Karpas-422 (cell line): ENCODE measurements around the gene DNAJB12. TPM values are rescaled to one million over a fixed set of nuclear protein-coding genes. Genes with fewer than 3 reads are reported as not detected.
A peak's percentile ranks its signal among the peaks of the same experiment; 100 is the strongest.
"Not testable (repeated sequence)": the region's sequence is repeated elsewhere in the genome, so short reads cannot be mapped to it uniquely, and the experiment has no call there.

Source experiments
- DNase-seq: peaks from one replicate; pipeline ENCODE4 v3.0.0-alpha.2; 2015
- H2AFZ ChIP-seq: fragments of 200-600 bp; sonication (generic); 2 replicates; pipeline ENCODE4 v1.6.1; 2014; ENCODE audit warnings: antibody characterized with exemption, low read length, mixed read lengths
- H3K27ac ChIP-seq: fragments of 200-600 bp; sonication (generic); 2 replicates; pipeline ENCODE4 v1.5.1; 2014; ENCODE audit warnings: mild to moderate bottlenecking, low read length, moderate library complexity
- H3K27me3 ChIP-seq: fragments of 200-600 bp; sonication (generic); 2 replicates; pipeline ENCODE4 v1.6.1; 2014; ENCODE audit warnings: low read length, mixed read lengths
- H3K36me3 ChIP-seq: fragments of 200-600 bp; sonication (generic); 2 replicates; pipeline ENCODE4 v1.6.1; 2014; ENCODE audit warnings: low read length, mixed read lengths; ENCODE audit not compliant: insufficient read depth
- H3K4me1 ChIP-seq: fragments of 200-600 bp; sonication (generic); 2 replicates; pipeline ENCODE4 v1.6.1; 2014; ENCODE audit warnings: mild to moderate bottlenecking, low read length, mixed read lengths
- H3K4me2 ChIP-seq: fragments of 200-600 bp; sonication (generic); 2 replicates; pipeline ENCODE4 v1.6.1; 2014; ENCODE audit warnings: low read length, low read depth, mild to moderate bottlenecking; ENCODE audit not compliant: poor library complexity, severe bottlenecking
- H3K4me3 ChIP-seq: fragments of 200-600 bp; sonication (generic); 2 replicates; pipeline ENCODE4 v1.5.1; 2014; ENCODE audit warnings: mild to moderate bottlenecking, antibody characterized with exemption, low read length, mixed read lengths
- H3K79me2 ChIP-seq: fragments of 200-600 bp; sonication (generic); 2 replicates; pipeline ENCODE4 v1.6.1; 2014; ENCODE audit warnings: mild to moderate bottlenecking, low read length, mixed read lengths
- H3K9ac ChIP-seq: fragments of 200-600 bp; sonication (generic); 2 replicates; pipeline ENCODE4 v1.6.0; 2014; ENCODE audit warnings: low read length
- H3K9me2 ChIP-seq: fragments of 200-600 bp; sonication (generic), shearing (Covaris generic); replicated peaks from 2 replicates; pipeline ENCODE4 v1.6.0; 2014; ENCODE audit warnings: mild to moderate bottlenecking, low read length, moderate library complexity; ENCODE audit not compliant: insufficient read depth
- H3K9me3 ChIP-seq: fragments of 300-700, 200-600 bp; sonication (generic); 2 replicates; pipeline ENCODE4 v1.6.1; 2014; ENCODE audit warnings: low read length, mixed read lengths
- H4K20me1 ChIP-seq: fragments of 200-600 bp; sonication (generic); 2 replicates; pipeline ENCODE4 v1.6.1; 2014; ENCODE audit warnings: mild to moderate bottlenecking, antibody characterized with exemption, low read length, low read depth; ENCODE audit not compliant: insufficient read depth
- total RNA-seq: library from RNA; depleted of rRNA; stranded (reverse); fragments of >200 nt; shearing (Covaris generic); gene quantifications from 2 replicates; pipeline ENCODE4 v1.2.3, GENCODE V29; 2014; ENCODE audit warnings: low replicate concordance

Gene DNAJB12
- total RNA-seq, 1 experiment from 2014 or later = 36.1 TPM

DNA sequence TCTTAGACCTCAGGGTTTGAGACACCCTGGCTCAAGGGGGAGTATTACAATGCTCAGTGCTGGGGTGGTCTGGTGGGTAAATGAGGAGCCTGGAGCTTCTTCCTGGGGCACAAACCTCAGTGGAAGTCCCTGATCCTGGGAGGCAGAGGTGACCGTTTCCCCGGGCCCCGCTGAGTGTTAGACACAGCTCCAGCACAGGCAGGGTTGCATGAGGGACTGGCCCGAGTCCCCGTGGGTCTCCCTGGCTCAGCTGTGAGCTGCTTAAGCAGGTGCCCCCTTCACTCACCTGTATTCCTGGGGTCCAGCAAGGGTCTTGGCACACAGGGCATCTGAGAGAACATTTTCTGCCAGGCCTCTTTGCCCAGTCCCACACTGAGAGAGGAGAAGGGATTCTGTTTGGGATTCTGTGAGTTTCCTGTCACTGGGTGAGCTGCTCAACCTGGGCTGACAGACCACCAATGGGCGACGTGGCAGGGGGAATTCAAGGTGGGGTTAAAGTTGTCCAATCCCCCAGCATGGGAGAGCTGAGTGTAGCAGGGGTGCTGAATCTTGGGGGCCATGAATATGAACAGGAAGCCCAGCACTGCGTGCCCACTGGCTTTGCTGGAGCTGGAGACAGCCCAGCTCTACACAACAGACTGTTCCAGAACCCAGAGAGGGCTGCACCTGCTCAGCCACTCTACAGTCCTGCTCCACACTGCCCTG, 51.1 kb downstream of the DNAJB12 start:
- H3K4me1 ChIP-seq = peaks cover 7% of the 10 kb centered on the region; the same call in 1 of the 2 replicates
- no peak overlapping the region for H2AFZ ChIP-seq
- no peaks in the 10 kb centered on the region for H3K27me3 ChIP-seq
- H3K4me2 ChIP-seq = no peak overlapping the region
- H3K27ac ChIP-seq = no peak overlapping the region
- no peak for DNase-seq
- H4K20me1 ChIP-seq = no peaks in the 10 kb centered on the region
- no peak overlapping the region for H3K4me3 ChIP-seq
- H3K9me3 ChIP-seq = no peaks in the 10 kb centered on the region
- H3K9me2 ChIP-seq = no peaks in the 10 kb centered on the region
- no peak overlapping the region for H3K9ac ChIP-seq
- no peaks in the 10 kb centered on the region for H3K36me3 ChIP-seq
- no peaks in the 10 kb centered on the region for H3K79me2 ChIP-seq

DNA sequence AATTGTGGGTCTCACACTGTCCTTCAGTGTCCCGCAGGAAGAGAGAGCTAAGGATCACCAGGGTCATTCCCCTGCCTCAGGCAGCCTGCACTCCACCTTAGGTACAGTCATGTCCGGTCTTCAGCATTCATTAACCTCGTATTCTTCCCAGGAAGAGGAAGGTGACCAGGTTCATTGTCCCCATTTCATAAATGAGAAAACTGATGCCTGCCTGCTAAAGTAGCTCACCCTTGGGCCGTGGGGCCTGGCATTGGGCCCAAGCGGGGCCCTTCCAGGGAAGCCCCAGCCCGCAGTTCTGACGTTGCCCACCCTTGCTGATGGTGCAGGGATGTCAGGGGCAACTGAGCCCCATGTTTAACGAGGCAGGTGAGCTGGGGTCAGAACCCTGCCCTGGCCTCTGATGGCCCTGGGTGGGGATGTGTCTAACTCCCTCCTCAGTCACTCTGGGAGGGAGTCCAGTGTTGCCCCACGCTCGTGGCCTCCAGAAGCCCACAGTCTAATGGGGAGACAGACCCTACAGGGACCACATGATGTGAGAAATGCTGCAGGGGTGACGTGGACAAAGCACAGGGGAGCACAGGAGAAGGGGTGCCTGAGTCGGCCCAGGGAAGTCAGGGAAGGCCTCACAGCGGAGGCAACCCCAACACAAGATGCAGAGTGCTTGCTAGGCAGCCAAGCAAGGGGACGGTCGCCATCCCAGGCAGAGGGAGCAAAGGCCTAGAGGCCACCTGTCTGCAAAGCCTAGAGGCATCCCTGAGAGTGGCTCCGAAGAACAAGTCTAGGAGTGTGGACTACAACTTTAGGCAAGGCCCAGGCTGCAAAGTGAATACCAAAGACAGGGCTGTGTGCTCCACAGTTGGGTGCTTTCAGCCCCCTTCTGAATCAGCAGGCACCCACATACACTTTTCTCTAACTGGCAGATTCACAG, 55.9 kb downstream of the DNAJB12 start:
- Histone ChIP-seq H3K4me1 (peaks cover 29% of the 10 kb centered on the region), H2AFZ (peak overlapping the region; percentile 57; the same call in 1 of the 2 replicates)
- no peak for DNase-seq

DNA sequence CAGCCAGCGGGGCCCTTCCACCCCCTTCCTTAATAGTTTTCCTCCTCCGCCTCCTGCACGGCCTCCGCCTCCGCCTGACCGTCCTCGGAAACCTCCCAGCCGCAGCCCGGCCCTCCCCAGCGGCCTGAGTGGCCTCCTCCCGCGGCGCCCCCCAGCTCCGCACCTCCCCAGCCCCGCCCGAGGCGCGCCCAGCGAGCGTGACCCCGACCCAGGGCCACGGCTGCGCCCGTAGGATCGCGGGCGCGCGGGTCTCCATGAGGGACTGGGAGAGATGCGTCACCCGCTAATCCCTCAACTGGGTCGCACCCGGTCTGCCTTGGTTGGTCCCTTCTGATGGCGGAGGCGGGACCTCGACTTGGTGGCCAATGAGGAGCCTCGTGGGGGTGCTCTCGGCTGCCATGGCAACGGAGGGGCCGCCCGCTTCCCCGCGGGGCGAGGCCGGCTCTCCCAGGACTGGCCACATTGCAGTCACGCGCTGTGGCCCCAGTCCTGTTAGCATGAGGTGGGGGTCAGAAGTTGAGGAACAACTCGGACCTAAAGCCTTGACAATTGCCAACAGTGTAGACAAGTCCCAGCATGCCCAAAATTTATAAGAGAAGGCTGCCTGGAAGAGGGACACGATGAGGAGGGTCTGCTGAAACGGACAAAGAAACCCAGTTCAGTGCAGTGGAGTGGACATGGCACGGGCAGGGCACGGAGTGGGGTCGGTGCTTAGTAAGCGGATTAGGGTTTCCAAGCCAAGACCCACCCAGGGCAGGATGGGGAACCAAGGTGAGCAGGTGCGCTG, 56.7 kb downstream of the DNAJB12 start:
- H3K4me2 ChIP-seq = peak overlapping the region; percentile 79
- peak overlapping the region; percentile 90 for H3K27ac ChIP-seq
- H4K20me1 ChIP-seq = no peaks in the 10 kb centered on the region
- no peaks in the 10 kb centered on the region for H3K36me3 ChIP-seq
- peak overlapping the region; percentile 75 for H3K4me3 ChIP-seq
- DNase-seq = peak; percentile 98
- no peaks in the 10 kb centered on the region for H3K27me3 ChIP-seq
- peak overlapping the region; percentile 57; the same call in 1 of the 2 replicates for H2AFZ ChIP-seq
- H3K9ac ChIP-seq = peak overlapping the region; percentile 76
- peaks cover 29% of the 10 kb centered on the region for H3K4me1 ChIP-seq
- no peaks in the 10 kb centered on the region for H3K9me3 ChIP-seq
- H3K79me2 ChIP-seq = no peaks in the 10 kb centered on the region
- no peaks in the 10 kb centered on the region for H3K9me2 ChIP-seq

More for the DNA sequence above, 55.9 kb downstream of the DNAJB12 start:
- no peaks in the 10 kb centered on the region for H3K9me3 ChIP-seq
- H3K79me2 ChIP-seq = no peaks in the 10 kb centered on the region
- peak overlapping the region; percentile 79 for H3K4me2 ChIP-seq
- no peaks in the 10 kb centered on the region for H4K20me1 ChIP-seq
- no peaks in the 10 kb centered on the region for H3K36me3 ChIP-seq
- H3K9me2 ChIP-seq = no peaks in the 10 kb centered on the region
- no peak overlapping the region for H3K27ac ChIP-seq
- H3K4me3 ChIP-seq = peak overlapping the region; percentile 75; the same call in 1 of the 2 replicates
- peak overlapping the region; percentile 76; the same call in 1 of the 2 replicates for H3K9ac ChIP-seq
- no peaks in the 10 kb centered on the region for H3K27me3 ChIP-seq

DNA sequence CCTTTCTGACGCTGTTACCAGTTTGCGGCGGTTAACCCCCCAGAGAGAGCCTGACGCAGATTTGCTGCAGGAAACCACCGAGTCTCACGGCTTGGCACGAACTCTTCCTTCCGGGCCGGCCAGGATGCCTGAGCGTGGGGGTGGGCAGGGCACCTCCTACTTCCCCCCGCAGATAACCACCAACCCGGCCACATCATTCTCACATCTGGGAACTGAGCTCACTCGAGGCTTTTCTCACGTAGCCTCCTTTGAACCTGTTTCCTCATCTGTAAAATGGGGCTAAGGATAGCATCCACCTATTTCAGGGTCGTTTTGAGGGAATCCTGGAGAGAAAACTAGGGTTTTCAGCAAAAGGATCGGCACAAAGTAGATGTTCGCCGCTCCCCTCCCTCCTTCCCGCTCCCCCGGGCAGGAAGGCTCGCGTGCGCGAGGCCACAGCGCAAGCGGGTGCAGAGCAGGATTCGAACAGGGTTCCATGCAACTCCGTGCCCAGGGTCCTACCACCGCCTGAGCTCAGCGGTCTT, 57.4 kb downstream of the DNAJB12 start:
- Histone ChIP-seq H3K79me2 (no peaks in the 10 kb centered on the region), H3K9ac (peak overlapping the region; percentile 76), H3K36me3 (no peaks in the 10 kb centered on the region), H3K4me3 (peak overlapping the region; percentile 75), H3K9me3 (no peaks in the 10 kb centered on the region), H4K20me1 (no peaks in the 10 kb centered on the region), H3K4me2 (peak overlapping the region; percentile 79), H3K4me1 (peaks cover 29% of the 10 kb centered on the region), H2AFZ (no peak overlapping the region; the same call in 1 of the 2 replicates), H3K27ac (peak overlapping the region; percentile 90), H3K9me2 (no peaks in the 10 kb centered on the region), H3K27me3 (no peaks in the 10 kb centered on the region)
- DNase-seq = peak; percentile 96

DNA sequence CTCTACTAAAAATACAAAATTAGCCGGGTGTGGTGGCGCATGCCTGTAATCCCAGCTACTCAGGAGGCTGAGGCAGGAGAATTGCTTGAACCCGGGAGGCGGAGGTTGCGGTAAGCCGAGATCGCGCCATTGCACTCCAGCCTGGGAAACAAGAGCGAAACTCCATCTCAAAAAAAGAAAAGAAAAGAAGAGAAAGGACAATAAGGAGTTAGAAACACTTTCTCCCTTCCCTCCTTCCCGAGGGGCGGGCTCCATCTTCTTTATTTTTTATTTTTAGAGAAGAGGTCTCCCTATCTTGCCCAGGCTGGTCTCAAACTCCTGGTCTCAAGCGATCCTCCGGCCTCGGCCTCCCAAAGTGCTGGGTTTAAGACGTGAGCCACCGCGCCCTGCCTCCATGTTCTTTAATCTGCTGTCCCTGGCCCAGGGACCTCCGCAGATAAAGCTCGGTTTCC, 57.9 kb downstream of the DNAJB12 start:
- not testable (repeated sequence) for H4K20me1 ChIP-seq, H3K36me3 ChIP-seq, H3K79me2 ChIP-seq, DNase-seq, H2AFZ ChIP-seq, H3K27me3 ChIP-seq, H3K9me2 ChIP-seq, H3K9me3 ChIP-seq
- Histone ChIP-seq H3K4me1 (peaks cover 29% of the 10 kb centered on the region), H3K4me3 (peak overlapping the region; percentile 75), H3K27ac (peak overlapping the region; percentile 90), H3K4me2 (peak overlapping the region; percentile 79), H3K9ac (peak overlapping the region; percentile 76)

DNA sequence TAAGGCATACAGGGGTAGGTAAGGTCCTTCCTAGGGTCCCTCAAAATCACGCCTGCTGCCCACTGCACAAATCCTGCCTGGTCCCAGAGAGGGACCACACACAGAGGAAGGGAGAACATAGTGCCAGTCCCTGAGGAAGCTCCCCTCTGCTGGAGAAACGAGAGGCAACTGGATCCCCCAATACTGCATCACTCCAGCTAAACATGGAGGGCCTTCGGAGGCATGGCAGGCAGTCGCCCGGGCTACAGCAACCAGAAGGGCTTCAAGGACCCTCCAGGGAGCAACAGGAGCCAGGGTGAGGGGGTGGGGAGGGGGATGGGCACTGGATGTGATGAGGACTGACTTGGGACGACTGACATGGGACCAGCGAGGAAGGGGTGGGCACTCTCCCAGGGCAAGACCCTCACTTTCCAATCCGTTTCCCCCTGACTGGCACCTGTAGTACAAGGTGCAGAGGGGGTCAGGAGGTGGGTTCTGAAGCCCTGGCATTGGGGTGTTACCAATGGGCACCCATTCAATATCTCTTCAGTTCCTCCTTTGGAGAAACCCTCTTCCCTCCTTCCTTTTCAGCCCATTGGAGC, 59.3 kb downstream of the DNAJB12 start:
- no peaks in the 10 kb centered on the region for H3K36me3 ChIP-seq
- no peak overlapping the region for H3K27ac ChIP-seq
- H3K79me2 ChIP-seq = no peaks in the 10 kb centered on the region
- no peak overlapping the region for H2AFZ ChIP-seq
- no peak overlapping the region for H3K4me3 ChIP-seq
- H4K20me1 ChIP-seq = no peaks in the 10 kb centered on the region
- no peak for DNase-seq
- H3K27me3 ChIP-seq = no peaks in the 10 kb centered on the region
- no peak overlapping the region for H3K4me2 ChIP-seq
- H3K9ac ChIP-seq = no peak overlapping the region
- H3K9me3 ChIP-seq = no peaks in the 10 kb centered on the region
- no peaks in the 10 kb centered on the region for H3K9me2 ChIP-seq
- peaks cover 29% of the 10 kb centered on the region for H3K4me1 ChIP-seq

DNA sequence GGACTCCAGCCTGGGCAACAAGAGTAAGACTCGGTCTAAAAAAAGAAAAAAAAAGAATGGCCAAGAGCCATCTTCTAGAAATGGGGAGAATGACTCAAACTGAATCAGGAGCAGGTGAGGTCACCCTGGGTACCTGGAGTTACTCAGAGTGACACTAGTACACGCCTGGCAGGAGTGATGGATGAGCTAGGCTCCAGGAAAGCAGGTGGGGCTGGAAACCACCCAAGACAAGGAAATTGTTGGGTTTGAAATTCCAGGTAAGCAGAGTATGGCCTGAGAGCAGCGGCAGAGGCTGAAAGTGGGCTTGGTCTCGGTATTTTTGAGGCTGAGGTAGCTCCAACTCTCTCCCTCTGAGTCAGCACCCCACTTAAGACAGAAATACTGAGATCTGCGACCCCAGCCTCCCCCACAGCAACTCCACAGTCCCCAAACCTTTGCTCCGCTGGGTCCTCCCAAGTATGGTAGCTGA, 62.5 kb downstream of the DNAJB12 start:
- H3K36me3 ChIP-seq = no peaks in the 10 kb centered on the region
- no peak for DNase-seq
- no peak overlapping the region for H2AFZ ChIP-seq
- peaks cover 16% of the 10 kb centered on the region for H3K4me1 ChIP-seq
- no peaks in the 10 kb centered on the region for H3K79me2 ChIP-seq
- H3K27ac ChIP-seq = no peak overlapping the region
- no peak overlapping the region for H3K4me2 ChIP-seq
- H3K4me3 ChIP-seq = no peak overlapping the region
- H3K9ac ChIP-seq = no peak overlapping the region
- H3K9me3 ChIP-seq = no peaks in the 10 kb centered on the region
- no peaks in the 10 kb centered on the region for H3K27me3 ChIP-seq
- no peaks in the 10 kb centered on the region for H4K20me1 ChIP-seq
- no peaks in the 10 kb centered on the region for H3K9me2 ChIP-seq
